Adipocyte (in vitro differentiated cells): ENCODE measurements around the gene SHISA7.

Experiments
- DNase-seq: peaks from one replicate; pipeline ENCODE4 v3.0.0-alpha.2; 2015; ENCODE audit warnings: low read depth
- H3K27me3 ChIP-seq: replicated peaks from 2 replicates; pipeline ENCODE4 v1.7.0; 2013; ENCODE audit warnings: mild to moderate bottlenecking, low read length, moderate library complexity; ENCODE audit not compliant: control insufficient read depth, insufficient read depth
- H3K36me3 ChIP-seq: 2 replicates; pipeline ENCODE4 v1.7.0; 2013; ENCODE audit warnings: low read length, mild to moderate bottlenecking, moderate library complexity; ENCODE audit not compliant: control insufficient read depth, insufficient read depth, severe bottlenecking
- H3K4me1 ChIP-seq: 2 replicates; pipeline ENCODE4 v1.7.0; 2013; ENCODE audit warnings: mild to moderate bottlenecking, low read length, moderate library complexity; ENCODE audit not compliant: control insufficient read depth, insufficient read depth
- H3K4me3 ChIP-seq: 2 replicates; pipeline ENCODE4 v1.7.0; 2013; ENCODE audit warnings: mild to moderate bottlenecking, low read length, moderate library complexity
- H3K9ac ChIP-seq: 2 replicates; pipeline ENCODE4 v1.7.0; 2013; ENCODE audit warnings: mild to moderate bottlenecking, low read length, moderate library complexity
- H3K9me3 ChIP-seq: 2 replicates; pipeline ENCODE4 v1.7.0; 2013; ENCODE audit warnings: mild to moderate bottlenecking, low read length, moderate library complexity; ENCODE audit not compliant: control insufficient read depth

The SHISA7 gene

DNA sequence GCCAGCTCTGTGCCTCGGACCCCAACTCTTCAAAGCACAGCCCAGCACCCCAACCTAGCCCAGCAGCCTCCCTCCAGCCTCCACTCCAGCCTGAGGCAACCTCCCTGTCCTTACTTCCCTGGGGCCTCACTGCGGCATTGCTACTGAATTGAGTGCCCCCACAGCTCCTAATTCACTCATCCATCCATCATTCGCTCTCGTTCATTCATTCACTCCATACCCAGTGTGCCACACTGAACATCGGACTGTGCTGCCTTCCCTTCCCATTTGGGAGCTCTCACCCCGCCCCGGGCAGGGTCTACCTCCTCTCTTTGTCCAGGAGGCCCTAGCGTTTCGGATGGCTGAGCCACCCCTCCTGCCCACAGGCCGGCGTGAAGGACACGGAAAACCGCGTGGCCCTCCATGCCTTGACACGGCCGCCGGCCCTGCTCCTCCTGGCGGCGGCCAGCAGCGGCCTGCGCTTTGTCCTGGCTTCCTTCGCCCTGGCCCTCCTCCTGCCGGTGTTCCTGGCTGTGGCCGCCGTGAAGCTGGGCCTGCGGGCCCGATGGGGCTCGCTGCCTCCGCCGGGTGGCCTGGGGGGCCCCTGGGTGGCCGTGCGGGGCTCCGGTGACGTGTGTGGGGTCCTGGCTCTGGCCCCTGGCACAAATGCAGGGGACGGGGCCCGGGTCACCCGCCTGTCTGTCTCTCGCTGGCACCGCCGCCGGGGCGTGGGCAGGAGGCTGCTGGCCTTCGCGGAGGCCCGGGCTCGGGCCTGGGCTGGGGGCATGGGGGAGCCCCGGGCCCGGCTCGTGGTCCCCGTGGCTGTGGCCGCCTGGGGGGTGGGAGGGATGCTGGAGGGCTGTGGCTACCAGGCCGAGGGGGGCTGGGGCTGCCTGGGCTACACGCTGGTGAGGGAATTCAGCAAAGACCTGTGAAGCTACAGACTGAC lies 43.2 kb upstream of the SHISA7 start:
- no peak for DNase-seq
- peaks cover 49% of the 10 kb centered on the region for H3K4me1 ChIP-seq
- peak overlapping the region; percentile 79 for H3K4me3 ChIP-seq
- H3K27me3 ChIP-seq: no peaks in the 10 kb centered on the region
- H3K9ac ChIP-seq: peak overlapping the region; percentile 75
- H3K9me3 ChIP-seq: no peaks in the 10 kb centered on the region
- H3K36me3 ChIP-seq: peaks cover 6% of the 10 kb centered on the region

- DNase-seq: no peak
- no peaks in the 10 kb centered on the region for H3K9me3 ChIP-seq
- H3K36me3 ChIP-seq: peaks cover 6% of the 10 kb centered on the region
- H3K27me3 ChIP-seq: no peaks in the 10 kb centered on the region
- peak overlapping the region; percentile 77 for H3K9ac ChIP-seq
- H3K4me1 ChIP-seq: peaks cover 45% of the 10 kb centered on the region
- peak overlapping the region; percentile 79 for H3K4me3 ChIP-seq
These were observed 42.4 kb upstream of the SHISA7 start for GRCh38 chr19:55485439-55486011.

DNA sequence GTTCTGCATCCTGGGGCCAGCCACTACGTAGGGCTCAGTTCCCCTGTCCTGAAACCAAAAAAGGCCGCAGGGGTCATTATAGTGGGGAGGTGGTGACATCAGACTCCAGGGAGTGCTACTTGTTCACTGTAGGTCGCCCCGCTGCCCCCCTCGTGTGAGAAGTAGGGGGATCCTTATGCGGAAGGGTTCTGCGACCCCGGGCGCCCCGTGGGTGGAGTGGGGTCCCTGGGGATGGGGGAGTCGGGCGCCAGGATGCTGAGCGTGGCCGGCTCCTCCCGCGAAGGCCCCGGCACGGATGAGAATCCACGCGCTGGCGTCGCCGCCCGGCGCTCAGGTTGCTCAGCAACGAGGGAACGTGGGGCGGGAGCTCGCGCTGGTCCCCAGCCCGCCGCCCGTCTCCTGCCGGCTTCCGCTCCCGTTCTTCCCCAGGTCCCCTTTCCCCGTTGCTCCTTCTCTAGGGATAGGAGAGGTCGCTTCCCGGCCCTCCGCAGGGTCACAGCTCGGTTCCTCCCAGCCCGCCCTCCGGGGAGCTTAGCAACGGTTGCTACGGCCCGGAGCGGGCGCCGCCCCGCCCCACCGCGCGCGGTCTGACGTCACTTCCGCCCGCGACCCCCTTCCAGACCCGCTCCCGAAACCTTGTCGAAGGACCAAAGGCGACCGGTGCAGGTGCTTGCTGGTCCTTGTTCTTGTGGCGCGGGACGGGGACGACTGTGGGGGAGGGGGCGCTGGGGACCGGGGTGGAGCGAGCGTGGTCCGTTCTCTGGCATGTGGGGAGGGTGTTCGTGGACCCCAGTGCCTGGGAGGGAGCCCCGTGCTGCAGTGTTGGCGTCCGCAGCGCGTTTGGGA lies 41.7 kb upstream of the SHISA7 start, which contains the start of gene NAT14:
Gene NAT14 (plus strand): TSS at position 596 of the 846 bp plus-strand sequence. CDS start 521 bp downstream, outside the sequence.
- peak within 1 kb of the TSS; percentile 79 for H3K4me3 ChIP-seq

GRCh38 chr19:55483706-55484592 lies 40.8 kb upstream of the SHISA7 start:
- peaks cover 6% of the 10 kb centered on the region for H3K36me3 ChIP-seq
- H3K4me1 ChIP-seq: peaks cover 42% of the 10 kb centered on the region
- no peaks in the 10 kb centered on the region for H3K9me3 ChIP-seq
- H3K27me3 ChIP-seq: no peaks in the 10 kb centered on the region
- no peak for DNase-seq
- H3K9ac ChIP-seq: peak overlapping the region; percentile 77
- H3K4me3 ChIP-seq: peak overlapping the region; percentile 79

More for the DNA sequence above, 41.7 kb upstream of the SHISA7 start, which contains the start of gene NAT14:
- H3K36me3 ChIP-seq: peaks cover 6% of the 10 kb centered on the region
- H3K9ac ChIP-seq: peak within 1 kb of the TSS; percentile 77
- no peaks in the 10 kb centered on the region for H3K9me3 ChIP-seq
- peaks cover 45% of the 10 kb centered on the region for H3K4me1 ChIP-seq
- peak; percentile 81 for DNase-seq
- no peaks in the 10 kb centered on the region for H3K27me3 ChIP-seq

- H3K4me3 ChIP-seq: no peak overlapping the region
- DNase-seq: no peak
- H3K27me3 ChIP-seq: no peaks in the 10 kb centered on the region
- H3K36me3 ChIP-seq: peaks cover 6% of the 10 kb centered on the region
- H3K4me1 ChIP-seq: peaks cover 42% of the 10 kb centered on the region
- no peaks in the 10 kb centered on the region for H3K9me3 ChIP-seq
- H3K9ac ChIP-seq: no peak overlapping the region
These were observed 40.0 kb upstream of the SHISA7 start for GRCh38 chr19:55482967-55483705.

GRCh38 chr19:55482156-55482961 lies 39.3 kb upstream of the SHISA7 start:
- H3K27me3 ChIP-seq: no peaks in the 10 kb centered on the region
- peaks cover 6% of the 10 kb centered on the region for H3K36me3 ChIP-seq
- peaks cover 43% of the 10 kb centered on the region for H3K4me1 ChIP-seq
- no peaks in the 10 kb centered on the region for H3K9me3 ChIP-seq
- no peak overlapping the region for H3K4me3 ChIP-seq
- no peak for DNase-seq
- H3K9ac ChIP-seq: no peak overlapping the region

GRCh38 chr19:55481794-55482155 lies 38.7 kb upstream of the SHISA7 start:
- no peak for DNase-seq
- no peaks in the 10 kb centered on the region for H3K9me3 ChIP-seq
- no peak overlapping the region for H3K9ac ChIP-seq
- no peaks in the 10 kb centered on the region for H3K27me3 ChIP-seq
- H3K4me3 ChIP-seq: no peak overlapping the region
- H3K4me1 ChIP-seq: peaks cover 37% of the 10 kb centered on the region
- H3K36me3 ChIP-seq: peaks cover 6% of the 10 kb centered on the region

DNA sequence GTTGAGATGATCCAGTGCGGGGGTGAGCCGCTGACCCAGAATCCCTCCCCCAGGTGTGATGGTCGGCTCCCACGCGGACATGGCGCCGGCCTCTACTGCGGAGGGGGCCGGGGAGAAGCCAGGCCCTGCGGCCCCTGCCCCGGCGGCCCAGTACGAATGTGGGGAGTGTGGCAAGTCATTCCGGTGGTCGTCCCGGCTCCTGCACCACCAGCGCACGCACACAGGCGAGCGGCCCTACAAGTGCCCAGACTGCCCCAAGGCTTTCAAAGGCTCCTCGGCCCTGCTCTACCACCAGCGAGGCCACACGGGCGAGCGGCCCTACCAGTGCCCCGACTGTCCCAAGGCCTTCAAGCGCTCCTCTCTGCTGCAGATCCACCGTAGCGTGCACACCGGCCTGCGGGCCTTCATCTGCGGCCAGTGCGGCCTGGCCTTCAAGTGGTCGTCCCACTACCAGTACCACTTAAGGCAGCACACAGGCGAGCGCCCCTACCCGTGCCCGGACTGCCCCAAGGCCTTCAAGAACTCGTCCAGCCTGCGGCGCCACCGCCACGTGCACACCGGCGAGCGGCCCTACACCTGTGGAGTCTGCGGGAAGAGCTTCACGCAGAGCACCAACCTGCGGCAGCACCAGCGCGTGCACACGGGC lies 38.2 kb upstream of the SHISA7 start:
- DNase-seq: no peak
- Histone ChIP-seq H3K4me1 (peaks cover 33% of the 10 kb centered on the region), H3K9ac (no peak overlapping the region), H3K9me3 (no peaks in the 10 kb centered on the region), H3K27me3 (no peaks in the 10 kb centered on the region), H3K4me3 (no peak overlapping the region), H3K36me3 (peaks cover 6% of the 10 kb centered on the region)

DNA sequence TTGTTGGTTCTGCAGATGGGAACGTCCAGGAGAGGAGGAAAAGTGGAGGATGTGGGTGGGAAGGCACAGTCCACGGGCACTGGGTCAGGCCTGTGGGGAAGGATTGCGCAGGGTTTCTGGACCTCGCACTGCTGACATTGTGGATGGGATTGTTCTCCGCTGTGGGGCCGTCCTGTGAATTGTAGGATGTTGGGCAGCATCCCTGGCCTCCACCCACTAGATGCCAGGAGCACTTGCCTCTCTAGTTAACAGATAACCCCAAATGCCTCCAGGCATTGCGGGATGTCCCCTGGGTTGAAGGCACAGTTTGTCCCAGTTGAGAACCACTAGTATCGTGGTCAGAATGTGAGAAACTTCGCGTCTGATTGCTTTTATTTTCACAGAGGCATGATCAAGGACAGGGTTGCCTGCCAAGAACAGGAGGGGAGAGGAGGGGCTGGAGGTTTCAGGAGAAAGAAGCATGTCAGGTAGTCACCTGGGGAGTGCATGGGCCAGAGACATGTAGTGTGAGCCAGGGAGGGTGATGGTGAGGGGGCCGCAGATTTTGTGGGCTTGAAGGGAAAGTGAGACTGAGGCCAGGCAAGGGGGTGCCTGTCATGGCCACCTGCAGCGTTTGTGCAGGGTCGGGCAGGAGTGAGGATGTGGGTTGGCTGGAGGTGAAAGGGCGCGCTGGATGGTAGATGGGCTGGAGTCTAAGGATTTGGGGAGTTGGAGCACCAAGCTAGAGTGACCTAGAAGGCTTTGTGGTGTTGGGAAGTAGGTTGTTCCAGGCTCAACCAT lies 36.5 kb upstream of the SHISA7 start:
- no peaks in the 10 kb centered on the region for H3K9me3 ChIP-seq
- H3K27me3 ChIP-seq: no peaks in the 10 kb centered on the region
- H3K4me3 ChIP-seq: no peak overlapping the region
- no peak for DNase-seq
- H3K9ac ChIP-seq: no peak overlapping the region
- peaks cover 25% of the 10 kb centered on the region for H3K4me1 ChIP-seq
- peaks cover 6% of the 10 kb centered on the region for H3K36me3 ChIP-seq
